ENCODE data around the gene ASF1B. TPM values are rescaled to one million over a fixed set of nuclear protein-coding genes. Genes with fewer than 3 reads are reported as not detected.
A peak's percentile ranks its signal among the peaks of the same experiment; 100 is the strongest.

The ASF1B gene
- total RNA-seq, 2 experiments from 2014 or later = 0.59 to 0.77 TPM

GRCh38 chr19:14114854-14115253, 21.5 kb downstream of the ASF1B start:
- peaks cover 69% of the 10 kb centered on the region for H3K4me1 Mint-ChIP-seq (ENCODE audit: low read depth)
- H3K27ac ChIP-seq (ENCODE audit: low read depth in 1 of 2, low read length in 2 of 2) = no peak overlapping the region
- H3K27ac Mint-ChIP-seq = peak overlapping the region; percentile 36
- no peaks in the 10 kb centered on the region for H3K9me3 Mint-ChIP-seq
- H3K27me3 Mint-ChIP-seq = no peaks in the 10 kb centered on the region
- ATAC-seq (ENCODE audit: poor library complexity) (no peak), DNase-seq (peak in 11 of 14 experiments; percentile 22 to 74 (median 49))
- no peaks in the 10 kb centered on the region for H3K27me3 ChIP-seq (ENCODE audit: control insufficient read depth in 1 of 2, insufficient read depth in 2 of 2, low read length in 2 of 2)
- H3K4me1 ChIP-seq (ENCODE audit: insufficient read depth, low read length) = peaks cover 77% of the 10 kb centered on the region
- no peaks in the 10 kb centered on the region for H3K9me3 ChIP-seq (ENCODE audit: control insufficient read depth in 1 of 2, insufficient read depth in 1 of 2, low read length in 2 of 2)
- POLR2A ChIA-PET = interaction anchor here (1.2 to 3.0 kb wide), 2 partner anchors 21 kb away, joined by 3 to 16 read pairs; partner anchors contain the start of gene ASF1B
- no peaks in the 10 kb centered on the region for H3K36me3 ChIP-seq (ENCODE audit: insufficient read depth, low read length)
- peak overlapping the region; percentile 84 for H3K4me3 Mint-ChIP-seq
- intact Hi-C loops (cut with DNase I, micrococcal nuclease) = loop anchor here (2.0 to 5.0 kb wide), 3 partner anchors 22 to 43 kb away; partner anchors contain the start of gene MISP3 (in 1 of the 2)
- H3K4me3 ChIP-seq (ENCODE audit: low read length) = no peak overlapping the region
- CTCF ChIA-PET = interaction anchor here (0.8 to 4.2 kb wide), 6 partner anchors 22 to 56 kb away, joined by 3 to 18 read pairs (median 3); partner anchors contain the start of genes ASF1B and MISP3
- TF ChIP-seq CTCF (IDR thresholded peaks at IDR 0.05) = peak; percentile 8
- peaks cover 13% of the 10 kb centered on the region for H3K36me3 Mint-ChIP-seq (ENCODE audit: low read depth)

GRCh38 chr19:14114439-14114838, 21.9 kb downstream of the ASF1B start:
- Mint-ChIP-seq H3K27ac (peak overlapping the region; percentile 36), H3K9me3 (no peaks in the 10 kb centered on the region), H3K36me3 (ENCODE audit: low read depth) (peaks cover 13% of the 10 kb centered on the region), H3K4me1 (ENCODE audit: low read depth) (peaks cover 69% of the 10 kb centered on the region), H3K27me3 (no peaks in the 10 kb centered on the region), H3K4me3 (peak overlapping the region; percentile 62)
- ChIA-PET CTCF (interaction anchor here (0.6 to 4.2 kb wide), 6 partner anchors 9 to 56 kb away, joined by 3 to 18 read pairs (median 3); partner anchors contain the start of gene ASF1B), POLR2A (interaction anchor here (3.0 kb wide), 1 partner anchor 22 kb away, joined by 16 read pairs; the partner anchor contains the start of gene ASF1B)
- no peak overlapping the region for H3K27ac ChIP-seq (ENCODE audit: low read depth in 1 of 2, low read length in 2 of 2)
- TF ChIP-seq CTCF (IDR thresholded peaks at IDR 0.05) = no peak
- intact Hi-C loops (cut with DNase I, micrococcal nuclease) = loop anchor here in 1 of 2 experiments (2.0 kb wide), 1 partner anchor 22 kb away; no protein-coding TSS in a partner anchor
- no peak for DNase-seq
- peaks cover 75% of the 10 kb centered on the region for H3K4me1 ChIP-seq (ENCODE audit: insufficient read depth, low read length)
- no peak overlapping the region for H3K4me3 ChIP-seq (ENCODE audit: low read length)
- no peak for ATAC-seq (ENCODE audit: poor library complexity)
- H3K9me3 ChIP-seq (ENCODE audit: control insufficient read depth in 1 of 2, insufficient read depth in 1 of 2, low read length in 2 of 2) = no peaks in the 10 kb centered on the region
- no peaks in the 10 kb centered on the region for H3K36me3 ChIP-seq (ENCODE audit: insufficient read depth, low read length)
- no peaks in the 10 kb centered on the region for H3K27me3 ChIP-seq (ENCODE audit: control insufficient read depth in 1 of 2, insufficient read depth in 2 of 2, low read length in 2 of 2)

- no peak overlapping the region for H3K4me3 ChIP-seq (ENCODE audit: low read length)
- H3K4me3 Mint-ChIP-seq = peak overlapping the region; percentile 62
- H3K9me3 Mint-ChIP-seq = no peaks in the 10 kb centered on the region
- no peaks in the 10 kb centered on the region for H3K27me3 ChIP-seq (ENCODE audit: control insufficient read depth in 1 of 2, insufficient read depth in 2 of 2, low read length in 2 of 2)
- H3K27ac Mint-ChIP-seq = peak overlapping the region; percentile 28
- TF ChIP-seq CTCF (IDR thresholded peaks at IDR 0.05) = no peak
- POLR2A ChIA-PET = interaction anchor here (3.0 kb wide), 1 partner anchor 22 kb away, joined by 16 read pairs; the partner anchor contains the start of gene ASF1B
- H3K4me1 Mint-ChIP-seq (ENCODE audit: low read depth) = peaks cover 66% of the 10 kb centered on the region
- H3K9me3 ChIP-seq (ENCODE audit: control insufficient read depth in 1 of 2, insufficient read depth in 1 of 2, low read length in 2 of 2) = no peaks in the 10 kb centered on the region
- DNase-seq = peak in 9 of 14 experiments; percentile 24 to 74 (median 41)
- CTCF ChIA-PET = interaction anchor here (0.6 to 4.2 kb wide), 6 partner anchors 10 to 55 kb away, joined by 3 to 18 read pairs (median 3); partner anchors contain the start of gene ASF1B
- no peaks in the 10 kb centered on the region for H3K27me3 Mint-ChIP-seq
- no peak for ATAC-seq (ENCODE audit: poor library complexity)
- peaks cover 13% of the 10 kb centered on the region for H3K36me3 Mint-ChIP-seq (ENCODE audit: low read depth)
- no peak overlapping the region for H3K27ac ChIP-seq (ENCODE audit: low read depth in 1 of 2, low read length in 2 of 2)
- no peaks in the 10 kb centered on the region for H3K36me3 ChIP-seq (ENCODE audit: insufficient read depth, low read length)
- H3K4me1 ChIP-seq (ENCODE audit: insufficient read depth, low read length) = peaks cover 70% of the 10 kb centered on the region
- intact Hi-C loops (cut with DNase I, micrococcal nuclease) = loop anchor here in 1 of 2 experiments (2.0 kb wide), 1 partner anchor 21 kb away; no protein-coding TSS in a partner anchor
Observed at GRCh38 chr19:14113762-14114414, 22.5 kb downstream of the ASF1B start.

Data from CD4-positive, alpha-beta T cell (primary cell).